ENCODE data around the gene RUVBL2. TPM values are rescaled to one million over a fixed set of nuclear protein-coding genes. Genes with fewer than 3 reads are reported as not detected.

Gene RUVBL2
- total RNA-seq, 1 experiment from 2014 or later, result 170 TPM

DNA sequence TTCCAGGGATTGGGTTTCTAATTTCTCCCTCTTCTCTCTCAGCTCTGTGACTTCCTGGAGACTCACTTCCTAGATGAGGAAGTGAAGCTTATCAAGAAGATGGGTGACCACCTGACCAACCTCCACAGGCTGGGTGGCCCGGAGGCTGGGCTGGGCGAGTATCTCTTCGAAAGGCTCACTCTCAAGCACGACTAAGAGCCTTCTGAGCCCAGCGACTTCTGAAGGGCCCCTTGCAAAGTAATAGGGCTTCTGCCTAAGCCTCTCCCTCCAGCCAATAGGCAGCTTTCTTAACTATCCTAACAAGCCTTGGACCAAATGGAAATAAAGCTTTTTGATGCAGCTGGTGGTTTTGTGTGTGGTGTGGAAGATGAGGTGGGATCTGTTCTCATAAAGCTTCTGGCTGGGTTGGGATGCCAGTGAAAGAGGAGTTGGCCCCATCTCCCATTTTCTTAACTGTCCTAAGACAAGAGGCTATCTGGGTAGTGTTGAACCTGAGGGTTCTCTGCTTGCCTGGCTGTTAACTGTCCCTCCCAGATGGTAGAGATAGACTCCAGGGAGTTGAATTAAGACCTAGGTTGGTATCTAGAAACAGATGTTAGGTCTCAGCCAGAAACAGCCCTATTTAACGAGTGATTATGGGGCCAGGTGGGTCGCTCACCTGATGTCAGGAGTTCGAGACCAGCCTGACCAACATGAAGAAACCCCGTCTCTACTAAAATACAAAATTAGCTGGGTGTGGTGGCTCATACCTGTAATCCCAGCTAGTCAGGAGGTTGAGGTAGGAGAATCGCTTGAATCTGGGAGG, 26.9 kb upstream of the RUVBL2 start:
- peak overlapping the region; percentile 77 to 84 for H3K4me3 ChIP-seq (ENCODE audit: low read depth in 2 of 2, low read length in 2 of 2)
- no peaks in the 10 kb centered on the region for H3K27me3 ChIP-seq (ENCODE audit: control insufficient read depth, insufficient read depth, low read length)
- ATAC-seq (no peak), DNase-seq (ENCODE audit: low read depth, low spot score) (no peak)
- in situ Hi-C loops (cut with HindIII; ENCODE audit: low pct_unique_long_range_greater_than_20kb, low sequenced_read_pairs), result no loop called here
- BruUV-seq (replicated peaks), result no TSS peak
- H3K9me3 ChIP-seq (ENCODE audit: control insufficient read depth, insufficient read depth, low read depth, low read length), result no peaks in the 10 kb centered on the region
- peaks cover 39% of the 10 kb centered on the region for H3K4me1 ChIP-seq (ENCODE audit: control insufficient read depth, insufficient read depth, low read length)
- TF ChIP-seq, protein P1, sequence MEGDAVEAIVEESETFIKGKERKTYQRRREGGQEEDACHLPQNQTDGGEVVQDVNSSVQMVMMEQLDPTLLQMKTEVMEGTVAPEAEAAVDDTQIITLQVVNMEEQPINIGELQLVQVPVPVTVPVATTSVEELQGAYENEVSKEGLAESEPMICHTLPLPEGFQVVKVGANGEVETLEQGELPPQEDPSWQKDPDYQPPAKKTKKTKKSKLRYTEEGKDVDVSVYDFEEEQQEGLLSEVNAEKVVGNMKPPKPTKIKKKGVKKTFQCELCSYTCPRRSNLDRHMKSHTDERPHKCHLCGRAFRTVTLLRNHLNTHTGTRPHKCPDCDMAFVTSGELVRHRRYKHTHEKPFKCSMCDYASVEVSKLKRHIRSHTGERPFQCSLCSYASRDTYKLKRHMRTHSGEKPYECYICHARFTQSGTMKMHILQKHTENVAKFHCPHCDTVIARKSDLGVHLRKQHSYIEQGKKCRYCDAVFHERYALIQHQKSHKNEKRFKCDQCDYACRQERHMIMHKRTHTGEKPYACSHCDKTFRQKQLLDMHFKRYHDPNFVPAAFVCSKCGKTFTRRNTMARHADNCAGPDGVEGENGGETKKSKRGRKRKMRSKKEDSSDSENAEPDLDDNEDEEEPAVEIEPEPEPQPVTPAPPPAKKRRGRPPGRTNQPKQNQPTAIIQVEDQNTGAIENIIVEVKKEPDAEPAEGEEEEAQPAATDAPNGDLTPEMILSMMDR (IDR thresholded peaks at IDR 0.05), result no peak
- intact Hi-C loops (cut with micrococcal nuclease; ENCODE audit: unreplicated experiment), result no loop called here
- ChIA-PET POLR2A (interaction anchor here (0.6 to 1.3 kb wide), 5 partner anchors 14 to 176 kb away, joined by 3 to 20 read pairs (median 3); partner anchors contain the start of gene RUVBL2), CTCF (interaction anchor here (0.6 kb wide), 1 partner anchor 177 kb away, joined by 8 read pairs; no protein-coding TSS in a partner anchor)
- peaks cover 2% of the 10 kb centered on the region for H3K36me3 ChIP-seq (ENCODE audit: control insufficient read depth, insufficient read depth, low read length)
- H3K27ac ChIP-seq (ENCODE audit: low read length), result peak overlapping the region; percentile 81

DNA sequence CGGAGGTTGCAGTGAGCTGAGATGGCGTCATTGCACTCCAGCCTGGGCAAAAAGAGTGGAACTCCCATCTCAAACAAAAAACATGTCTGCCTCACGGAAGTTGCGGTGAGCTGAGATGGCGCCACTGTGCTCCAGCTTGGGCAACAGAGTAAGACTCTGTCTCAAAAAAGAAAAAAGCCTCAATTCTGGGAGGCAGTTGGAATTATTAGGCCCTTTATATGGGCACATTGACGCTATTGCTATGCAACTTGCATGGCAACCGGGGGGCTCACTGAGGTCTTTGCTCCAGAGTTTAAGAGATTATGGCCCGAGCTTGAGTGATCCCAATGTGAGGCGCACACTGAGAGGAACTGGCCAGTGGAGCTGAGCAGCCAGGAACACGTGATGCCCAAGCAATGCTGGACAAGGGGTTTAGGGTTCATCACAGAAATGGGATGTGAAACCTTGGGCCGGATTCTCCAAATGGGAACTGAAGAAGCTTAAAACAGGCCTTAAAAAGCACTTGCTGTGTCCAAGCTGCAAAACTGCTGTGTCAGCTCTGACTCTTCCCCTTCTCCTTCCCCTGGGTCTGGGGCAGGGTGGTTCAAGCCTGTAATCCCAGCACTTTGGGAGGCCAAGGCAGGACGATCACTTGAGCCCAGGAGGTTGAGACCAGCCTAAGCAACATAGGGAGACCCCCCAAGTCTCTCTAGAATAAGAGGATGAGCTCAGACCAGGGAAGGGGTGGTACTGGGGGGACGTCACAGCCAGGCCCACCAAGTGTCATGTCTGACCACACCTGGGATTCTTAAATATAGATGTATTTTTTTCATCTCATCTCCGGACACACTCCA, 26.1 kb upstream of the RUVBL2 start:
- in situ Hi-C loops (cut with HindIII; ENCODE audit: low pct_unique_long_range_greater_than_20kb, low sequenced_read_pairs), result no loop called here
- peaks cover 31% of the 10 kb centered on the region for H3K4me1 ChIP-seq (ENCODE audit: control insufficient read depth, insufficient read depth, low read length)
- no TSS peak for BruUV-seq (replicated peaks)
- peak overlapping the region; percentile 81; the same call in 1 of the 2 replicates for H3K27ac ChIP-seq (ENCODE audit: low read length)
- peak overlapping the region in 1 of 2 experiments; percentile 84; a peak in 3 of 4 replicates for H3K4me3 ChIP-seq (ENCODE audit: low read depth in 2 of 2, low read length in 2 of 2)
- no peaks in the 10 kb centered on the region for H3K9me3 ChIP-seq (ENCODE audit: control insufficient read depth, insufficient read depth, low read depth, low read length)
- CTCF ChIA-PET, result no interaction called here
- no peak for DNase-seq (ENCODE audit: low read depth, low spot score)
- peaks cover 2% of the 10 kb centered on the region for H3K36me3 ChIP-seq (ENCODE audit: control insufficient read depth, insufficient read depth, low read length)
- intact Hi-C loops (cut with micrococcal nuclease; ENCODE audit: unreplicated experiment), result no loop called here
- no peaks in the 10 kb centered on the region for H3K27me3 ChIP-seq (ENCODE audit: control insufficient read depth, insufficient read depth, low read length)
- no peak for ATAC-seq
- POLR2A ChIA-PET, result interaction anchor here (0.6 to 1.3 kb wide), 3 partner anchors 15 to 19 kb away, joined by 3 to 20 read pairs (median 3); no protein-coding TSS in a partner anchor
- peak; percentile 76; the same call in 1 of the 2 replicates for TF ChIP-seq POLR2AphosphoS5 (IDR thresholded peaks at IDR 0.05; ENCODE audit: low read depth, low read length)
- TF ChIP-seq, protein P2, sequence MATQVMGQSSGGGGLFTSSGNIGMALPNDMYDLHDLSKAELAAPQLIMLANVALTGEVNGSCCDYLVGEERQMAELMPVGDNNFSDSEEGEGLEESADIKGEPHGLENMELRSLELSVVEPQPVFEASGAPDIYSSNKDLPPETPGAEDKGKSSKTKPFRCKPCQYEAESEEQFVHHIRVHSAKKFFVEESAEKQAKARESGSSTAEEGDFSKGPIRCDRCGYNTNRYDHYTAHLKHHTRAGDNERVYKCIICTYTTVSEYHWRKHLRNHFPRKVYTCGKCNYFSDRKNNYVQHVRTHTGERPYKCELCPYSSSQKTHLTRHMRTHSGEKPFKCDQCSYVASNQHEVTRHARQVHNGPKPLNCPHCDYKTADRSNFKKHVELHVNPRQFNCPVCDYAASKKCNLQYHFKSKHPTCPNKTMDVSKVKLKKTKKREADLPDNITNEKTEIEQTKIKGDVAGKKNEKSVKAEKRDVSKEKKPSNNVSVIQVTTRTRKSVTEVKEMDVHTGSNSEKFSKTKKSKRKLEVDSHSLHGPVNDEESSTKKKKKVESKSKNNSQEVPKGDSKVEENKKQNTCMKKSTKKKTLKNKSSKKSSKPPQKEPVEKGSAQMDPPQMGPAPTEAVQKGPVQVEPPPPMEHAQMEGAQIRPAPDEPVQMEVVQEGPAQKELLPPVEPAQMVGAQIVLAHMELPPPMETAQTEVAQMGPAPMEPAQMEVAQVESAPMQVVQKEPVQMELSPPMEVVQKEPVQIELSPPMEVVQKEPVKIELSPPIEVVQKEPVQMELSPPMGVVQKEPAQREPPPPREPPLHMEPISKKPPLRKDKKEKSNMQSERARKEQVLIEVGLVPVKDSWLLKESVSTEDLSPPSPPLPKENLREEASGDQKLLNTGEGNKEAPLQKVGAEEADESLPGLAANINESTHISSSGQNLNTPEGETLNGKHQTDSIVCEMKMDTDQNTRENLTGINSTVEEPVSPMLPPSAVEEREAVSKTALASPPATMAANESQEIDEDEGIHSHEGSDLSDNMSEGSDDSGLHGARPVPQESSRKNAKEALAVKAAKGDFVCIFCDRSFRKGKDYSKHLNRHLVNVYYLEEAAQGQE (IDR thresholded peaks at IDR 0.05; ENCODE audit: insufficient read depth in 1 of 2, low read depth in 2 of 2, low read length in 1 of 2), result no peak

DNA sequence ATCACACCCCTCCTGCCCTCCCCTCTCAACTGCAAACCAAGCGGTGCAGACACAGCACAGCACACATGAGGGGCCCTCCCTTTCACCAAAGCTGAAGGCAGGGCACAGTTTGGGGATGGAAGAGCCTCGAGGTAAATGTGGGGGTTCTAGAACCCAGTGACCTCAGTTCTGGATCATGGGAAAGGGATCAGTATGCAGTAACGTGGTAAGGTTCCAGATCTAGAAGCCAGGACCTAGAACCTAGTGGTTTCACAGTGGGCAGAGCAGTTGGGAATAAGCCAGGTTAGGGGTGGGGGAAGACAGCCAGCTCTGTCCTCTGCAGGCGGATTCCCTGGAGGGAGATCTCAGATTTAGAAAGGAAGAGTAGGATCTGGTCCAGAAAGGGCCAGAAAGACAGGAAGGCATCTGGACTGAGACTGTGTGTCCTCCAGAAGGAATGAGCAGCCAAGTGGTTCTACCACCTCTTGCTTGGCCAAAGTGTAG, 25.5 kb upstream of the RUVBL2 start:
- POLR2A ChIA-PET, result no interaction called here
- BruUV-seq (replicated peaks), result no TSS peak
- no peak for DNase-seq (ENCODE audit: low read depth, low spot score)

More for the DNA sequence above, 25.5 kb upstream of the RUVBL2 start:
- peaks cover 28% of the 10 kb centered on the region for H3K4me1 ChIP-seq (ENCODE audit: control insufficient read depth, insufficient read depth, low read length)
- no peak overlapping the region for H3K27ac ChIP-seq (ENCODE audit: low read length)
- H3K36me3 ChIP-seq (ENCODE audit: control insufficient read depth, insufficient read depth, low read length), result peaks cover 2% of the 10 kb centered on the region
- in situ Hi-C loops (cut with HindIII; ENCODE audit: low pct_unique_long_range_greater_than_20kb, low sequenced_read_pairs), result no loop called here
- no peaks in the 10 kb centered on the region for H3K9me3 ChIP-seq (ENCODE audit: control insufficient read depth, insufficient read depth, low read depth, low read length)
- CTCF ChIA-PET, result no interaction called here
- ATAC-seq, result no peak
- no peaks in the 10 kb centered on the region for H3K27me3 ChIP-seq (ENCODE audit: control insufficient read depth, insufficient read depth, low read length)
- TF ChIP-seq SIN3A (IDR thresholded peaks at IDR 0.05; ENCODE audit: borderline replicate concordance, insufficient read depth, low read depth, low read length) (no peak), POLR2AphosphoS5 (IDR thresholded peaks at IDR 0.05; ENCODE audit: low read depth, low read length) (peak; percentile 5; the same call in 1 of the 2 replicates)
- H3K4me3 ChIP-seq (ENCODE audit: low read depth in 2 of 2, low read length in 2 of 2), result no peak overlapping the region
- intact Hi-C loops (cut with micrococcal nuclease; ENCODE audit: unreplicated experiment), result no loop called here
